ENCODE data around the gene PMEPA1.

Gene PMEPA1

DNA sequence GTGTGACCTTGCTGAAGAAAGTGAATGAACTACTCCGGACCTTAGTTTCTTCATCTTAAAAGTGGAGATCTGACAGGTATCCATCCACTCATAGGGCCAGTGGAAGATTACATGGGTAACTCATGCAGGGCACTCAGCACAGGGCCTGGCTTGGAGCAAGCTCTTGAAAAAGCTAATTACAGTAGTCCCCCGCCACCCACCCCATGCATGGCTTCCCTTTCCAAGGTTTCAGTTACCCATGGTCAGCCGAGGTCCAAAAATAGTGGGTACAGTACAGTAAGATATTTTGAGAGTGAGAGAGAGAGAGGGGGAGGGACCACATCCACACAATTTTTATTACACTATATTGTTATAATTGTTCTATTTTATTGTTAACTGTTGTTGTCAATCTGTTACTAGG lies 7.1 kb upstream of the PMEPA1 start:
- peak overlapping the region; percentile 86 to 96 for H3K27ac ChIP-seq
- DNase-seq (ENCODE audit: low spot score): no peak
- H3K4me3 ChIP-seq: no peak overlapping the region
- TF ChIP-seq, protein P1, sequence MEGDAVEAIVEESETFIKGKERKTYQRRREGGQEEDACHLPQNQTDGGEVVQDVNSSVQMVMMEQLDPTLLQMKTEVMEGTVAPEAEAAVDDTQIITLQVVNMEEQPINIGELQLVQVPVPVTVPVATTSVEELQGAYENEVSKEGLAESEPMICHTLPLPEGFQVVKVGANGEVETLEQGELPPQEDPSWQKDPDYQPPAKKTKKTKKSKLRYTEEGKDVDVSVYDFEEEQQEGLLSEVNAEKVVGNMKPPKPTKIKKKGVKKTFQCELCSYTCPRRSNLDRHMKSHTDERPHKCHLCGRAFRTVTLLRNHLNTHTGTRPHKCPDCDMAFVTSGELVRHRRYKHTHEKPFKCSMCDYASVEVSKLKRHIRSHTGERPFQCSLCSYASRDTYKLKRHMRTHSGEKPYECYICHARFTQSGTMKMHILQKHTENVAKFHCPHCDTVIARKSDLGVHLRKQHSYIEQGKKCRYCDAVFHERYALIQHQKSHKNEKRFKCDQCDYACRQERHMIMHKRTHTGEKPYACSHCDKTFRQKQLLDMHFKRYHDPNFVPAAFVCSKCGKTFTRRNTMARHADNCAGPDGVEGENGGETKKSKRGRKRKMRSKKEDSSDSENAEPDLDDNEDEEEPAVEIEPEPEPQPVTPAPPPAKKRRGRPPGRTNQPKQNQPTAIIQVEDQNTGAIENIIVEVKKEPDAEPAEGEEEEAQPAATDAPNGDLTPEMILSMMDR (IDR thresholded peaks at IDR 0.05): no peak

DNA sequence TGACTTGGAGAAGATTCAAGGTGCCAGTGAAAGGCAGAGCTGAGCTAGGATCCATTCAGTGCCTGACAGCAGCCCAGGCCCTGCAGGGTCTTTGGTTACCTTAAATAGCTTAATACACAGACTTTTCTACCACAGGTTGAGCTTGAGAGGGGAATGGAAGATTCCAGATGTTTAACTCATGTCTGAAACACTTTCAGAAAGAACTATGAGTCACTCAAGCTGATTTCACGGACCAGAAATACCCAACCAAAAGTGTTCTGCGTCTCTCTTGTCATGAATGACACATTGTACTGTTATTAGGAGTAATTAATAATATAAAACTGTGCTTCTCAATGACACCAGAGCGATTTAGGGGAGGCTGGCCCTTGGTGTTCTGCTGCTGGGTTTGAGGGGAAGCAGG lies 6.4 kb upstream of the PMEPA1 start:
- TF ChIP-seq, protein P1 (IDR thresholded peaks at IDR 0.05): no peak
- H3K27ac ChIP-seq: peak overlapping the region; percentile 86 to 96
- no peak overlapping the region for H3K4me3 ChIP-seq
- DNase-seq (ENCODE audit: low spot score): no peak

DNA sequence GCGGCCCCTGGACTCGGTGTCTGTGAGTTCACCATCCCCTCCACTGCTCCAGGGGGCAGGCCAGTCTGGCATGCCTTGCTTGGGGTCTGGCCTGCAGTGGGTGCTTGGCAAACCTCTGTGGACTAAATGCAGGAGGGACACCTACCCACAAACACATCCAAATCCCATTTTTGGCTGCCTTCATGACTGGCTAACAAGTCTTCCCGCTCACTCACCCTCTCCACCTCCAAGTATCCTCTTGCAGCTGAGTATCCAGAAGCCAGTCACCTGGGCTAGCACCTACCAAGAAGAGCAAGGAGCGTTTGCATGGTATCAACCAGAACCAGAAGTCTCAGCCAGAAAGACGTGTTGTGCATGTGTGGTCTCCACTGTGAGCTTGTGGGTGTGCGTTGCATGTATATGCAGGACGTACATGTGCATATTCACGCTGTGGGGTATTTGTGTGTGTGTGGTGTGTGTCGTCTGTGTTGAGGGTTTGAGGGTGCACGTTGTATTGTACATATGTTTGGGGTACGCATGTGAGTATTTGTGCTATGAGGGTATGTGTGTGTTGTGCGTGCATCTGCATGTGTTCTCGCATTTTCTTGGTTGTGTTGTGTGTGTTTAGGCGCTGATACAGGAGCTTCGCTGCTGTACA lies 5.6 kb upstream of the PMEPA1 start:
- Histone ChIP-seq H3K4me3 (no peak overlapping the region), H3K27ac (peak overlapping the region; percentile 96)
- TF ChIP-seq, protein P1 (IDR thresholded peaks at IDR 0.05): no peak
- DNase-seq (ENCODE audit: low spot score): no peak

DNA sequence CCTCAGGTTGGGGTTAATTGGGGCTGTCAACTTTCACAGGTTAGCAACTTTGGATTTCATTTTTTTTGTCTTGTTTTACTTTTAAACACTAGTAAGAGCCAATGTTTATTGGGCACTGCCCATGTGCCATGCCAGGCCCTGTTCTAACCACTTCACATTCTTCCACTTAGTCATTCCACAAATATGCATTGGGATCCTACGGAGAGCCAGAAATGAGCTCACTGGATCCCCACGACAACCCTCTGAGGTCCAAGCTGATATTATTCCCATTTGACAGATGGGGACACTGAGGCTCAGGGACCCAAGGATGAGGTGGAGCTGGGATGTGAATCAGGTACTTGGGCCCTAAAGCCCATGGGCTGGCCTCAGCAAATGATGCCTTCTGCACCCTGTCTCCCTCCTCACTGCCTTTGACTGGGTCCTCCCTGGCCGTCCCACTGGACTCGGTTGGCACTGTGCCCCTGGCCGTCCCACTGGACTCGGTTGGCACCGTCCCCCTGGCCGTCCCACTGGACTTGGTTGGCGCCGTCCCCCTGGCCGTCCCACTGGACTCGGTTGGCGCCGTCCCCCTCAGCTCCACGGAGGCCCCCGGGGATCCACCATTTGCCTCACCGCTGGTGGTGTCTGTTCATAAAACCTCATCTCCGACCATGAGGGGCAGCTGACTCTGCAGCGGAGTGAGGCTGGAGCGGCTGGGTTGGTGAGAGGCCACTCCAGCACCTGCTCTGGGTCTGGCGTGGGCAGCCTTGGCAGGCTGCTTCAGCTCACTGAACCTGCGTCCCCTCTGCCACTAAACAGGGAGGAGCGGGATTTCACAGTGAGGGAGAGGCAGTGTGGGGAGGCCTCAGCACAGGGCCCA lies 4.8 kb upstream of the PMEPA1 start:
- Histone ChIP-seq H3K27ac (peak overlapping the region; percentile 96), H3K4me3 (peak overlapping the region; percentile 22)
- TF ChIP-seq, protein P1 (IDR thresholded peaks at IDR 0.05): no peak
- DNase-seq (ENCODE audit: low spot score): peak; percentile 88

DNA sequence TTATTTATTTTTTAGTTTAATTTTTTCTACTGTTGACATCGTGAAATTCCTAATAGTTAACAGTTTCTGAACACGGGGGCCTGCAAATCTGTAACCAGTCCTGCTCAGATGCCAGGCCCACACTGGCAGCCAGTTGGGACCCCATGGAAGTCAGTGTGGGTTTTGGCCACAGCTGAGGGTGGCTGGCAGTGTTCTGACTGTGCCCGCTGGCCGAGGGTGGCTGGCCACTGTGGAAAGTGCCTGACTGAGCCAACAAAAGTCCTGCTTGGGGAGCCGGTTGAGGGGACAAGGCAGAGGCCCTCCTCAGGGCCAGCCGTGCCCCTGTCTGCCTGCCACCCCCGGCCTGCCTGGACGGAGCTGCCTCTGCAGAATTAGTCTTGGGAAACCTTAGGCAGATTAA lies 4.1 kb upstream of the PMEPA1 start:
- TF ChIP-seq, protein P1 (IDR thresholded peaks at IDR 0.05): no peak
- Histone ChIP-seq H3K27ac (peak overlapping the region; percentile 96), H3K4me3 (no peak overlapping the region)

DNA sequence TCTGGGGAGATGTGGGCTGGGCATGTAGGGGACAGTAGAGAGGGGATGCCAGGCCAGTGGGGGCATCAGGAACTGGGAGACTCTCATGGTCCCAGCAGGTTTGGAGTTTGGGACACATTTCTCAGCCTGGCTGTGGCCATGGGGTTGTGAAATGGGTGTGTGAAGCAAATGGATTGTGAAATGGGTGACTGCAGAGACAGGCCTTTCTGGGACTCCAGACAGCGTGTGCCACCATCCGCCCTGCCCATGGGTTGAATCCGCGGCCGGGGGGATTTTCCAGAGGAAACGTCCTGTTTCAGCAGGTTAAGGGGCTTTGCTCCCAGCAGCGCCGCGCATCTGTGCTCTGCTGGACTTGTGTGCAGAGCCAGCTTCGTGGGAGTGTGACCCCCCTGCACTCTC lies 3.7 kb upstream of the PMEPA1 start:
- H3K4me3 ChIP-seq: no peak overlapping the region

More for the DNA sequence above, 4.1 kb upstream of the PMEPA1 start:
- no peak for DNase-seq (ENCODE audit: low spot score)

More for the DNA sequence above, 3.7 kb upstream of the PMEPA1 start:
- TF ChIP-seq, protein P1 (IDR thresholded peaks at IDR 0.05): no peak
- peak; percentile 91 for DNase-seq (ENCODE audit: low spot score)
- H3K27ac ChIP-seq: peak overlapping the region; percentile 96

Data from coronary artery (tissue), 2 donors.